B cell (primary cell): ENCODE data around the gene ARHGEF19. TPM values are rescaled to one million over a fixed set of nuclear protein-coding genes. Genes with fewer than 3 reads are reported as not detected.

Source experiments
- ATAC-seq: fragments of 200-7000 bp; cut with Tn5 transposase; one replicate; pipeline ENCODE4 v1.10.0; 2021; ENCODE audit warnings: low read depth, mild to moderate bottlenecking, moderate number of reproducible peaks, moderate library complexity
- CTCF ChIA-PET: fragments of 350-600 bp; sonication (Branson Sonifier 250); formaldehyde crosslinking; loops from one replicate; lab custom pipeline; 2021; ENCODE audit warnings: antibody characterized with exemption, inconsistent platforms; lab: Charles Lee
- POLR2A ChIA-PET: fragments of 350-600 bp; sonication (Branson Sonifier 250); formaldehyde crosslinking; loops from one replicate; lab custom pipeline; 2021; ENCODE audit warnings: antibody characterized with exemption; lab: Charles Lee
- DNase-seq: peaks from one replicate; pipeline ENCODE4 v3.0.0; 2013
- H2AFZ ChIP-seq: 2 replicates; pipeline ENCODE4 v1.6.1; 2012; ENCODE audit warnings: mild to moderate bottlenecking, low read depth, low read length; ENCODE audit not compliant: insufficient read depth, poor library complexity, severe bottlenecking
- H3K27ac ChIP-seq, 2 donors: 1 replicate in 1 of 2; 2 replicates in 1 of 2; pipeline ENCODE4 v1.5.1; 2012 to 2013; ENCODE audit warnings: low read length in 2 of 2, mild to moderate bottlenecking in 2 of 2, moderate library complexity in 1 of 2
- H3K27me3 ChIP-seq, 4 experiments: fragments of 200-600 bp in 1 of 4; sonication (generic) in 1 of 4; replicated peaks in 1 of 4; 1 replicate in 2 of 4; 2 replicates in 2 of 4; pipeline versions ENCODE4 v1.6.1 to v1.7.0; 2013 to 2016; ENCODE audit warnings: low read length in 3 of 4, mild to moderate bottlenecking in 2 of 4, mixed read lengths in 1 of 4, moderate library complexity in 1 of 4; ENCODE audit not compliant: insufficient read depth in 4 of 4, control insufficient read depth in 3 of 4; ENCODE audit errors: control extremely low read depth in 1 of 4
- H3K36me3 ChIP-seq, 2 experiments: replicated peaks in 1 of 2; 1 replicate in 1 of 2; 2 replicates in 1 of 2; pipeline versions ENCODE4 v1.6.1 to v1.7.1; 2013; ENCODE audit warnings: low read length in 1 of 2; ENCODE audit not compliant: insufficient read depth in 2 of 2, control insufficient read depth in 1 of 2; ENCODE audit errors: control extremely low read depth in 1 of 2, extremely low read depth in 1 of 2
- H3K4me1 ChIP-seq, 2 donors: fragments of 200-600 bp in 1 of 2; sonication (generic) in 1 of 2; 1 replicate in 1 of 2; 2 replicates in 1 of 2; pipeline versions ENCODE4 v1.5.1 to v1.6.1; 2013 to 2017; ENCODE audit warnings: low read length in 2 of 2; ENCODE audit not compliant: control insufficient read depth in 2 of 2, insufficient read depth in 2 of 2
- H3K4me2 ChIP-seq: replicated peaks from 2 replicates; pipeline ENCODE3; 2012; ENCODE audit warnings: mild to moderate bottlenecking, low read depth, low read length; ENCODE audit not compliant: poor library complexity, severe bottlenecking
- H3K4me3 ChIP-seq, 5 experiments: fragments of 200-600 bp in 1 of 5; sonication (generic) in 1 of 5; 1 replicate in 3 of 5; 2 replicates in 2 of 5; pipeline versions ENCODE4 v1.5.1 to v1.7.0; 2011 to 2016; ENCODE audit warnings: low read length in 4 of 5, mild to moderate bottlenecking in 4 of 5, low read depth in 2 of 5, control low read depth in 1 of 5, moderate library complexity in 1 of 5; ENCODE audit not compliant: insufficient read depth in 1 of 5; ENCODE audit errors: control extremely low read depth in 1 of 5, extremely low read depth in 1 of 5
- H3K79me2 ChIP-seq: fragments of 200-600 bp; sonication (generic); one replicate; pipeline ENCODE4 v1.6.0; 2016; ENCODE audit warnings: low read length; ENCODE audit not compliant: control insufficient read depth, insufficient read depth
- H3K9ac ChIP-seq: fragments of 200-600 bp; sonication (generic); 2 replicates; pipeline ENCODE4 v1.6.1; 2017; ENCODE audit warnings: mild to moderate bottlenecking, low read length, moderate library complexity
- H3K9me3 ChIP-seq, 3 donors: one replicate each; pipeline versions ENCODE4 v1.6.1 to v1.7.1; 2013; ENCODE audit warnings: low read length in 2 of 3; ENCODE audit not compliant: control insufficient read depth in 2 of 3, insufficient read depth in 1 of 3; ENCODE audit errors: control extremely low read depth in 1 of 3
- H4K20me1 ChIP-seq: 2 replicates; pipeline ENCODE4 v1.6.0; 2012; ENCODE audit warnings: mild to moderate bottlenecking, low read length; ENCODE audit not compliant: insufficient read depth, control insufficient read depth, poor library complexity, severe bottlenecking
- H3K27ac Mint-ChIP-seq: one replicate; pipeline ENCODE4 v1.8.0; 2021; ENCODE audit warnings: mixed read lengths
- H3K27me3 Mint-ChIP-seq: one replicate; pipeline ENCODE4 v1.8.0; 2021; ENCODE audit warnings: mixed read lengths
- H3K4me1 Mint-ChIP-seq: one replicate; pipeline ENCODE4 v1.8.0; 2021; ENCODE audit warnings: mixed read lengths
- H3K4me3 Mint-ChIP-seq: one replicate; pipeline ENCODE4 v1.8.0; 2021; ENCODE audit warnings: mixed read lengths
- H3K9me3 Mint-ChIP-seq: one replicate; pipeline ENCODE4 v1.8.0; 2022; ENCODE audit warnings: mixed read lengths; ENCODE audit not compliant: insufficient read depth
- CTCF ChIP-seq: fragments of 200-600 bp; IDR thresholded peaks from one replicate; pipeline ENCODE4 v1.8.0; 2022; ENCODE audit warnings: antibody characterized with exemption, mild to moderate bottlenecking
- EZH2 ChIP-seq: IDR thresholded peaks from 2 replicates; pipeline ENCODE4 v1.6.1; 2012; ENCODE audit warnings: borderline replicate concordance, low read depth, mild to moderate bottlenecking, moderate library complexity, low read length; ENCODE audit not compliant: insufficient read depth, poor library complexity, severe bottlenecking
- WGBS: methylation state at CpG from one replicate; pipeline ENCODE4 v1.1.5; 2013; ENCODE audit warnings: missing lambda C conversion rate; ENCODE audit not compliant: insufficient coverage; 5-methylcytosine and 5-hydroxymethylcytosine counted together
- intact Hi-C: fragments of 100-400 bp; cut with micrococcal nuclease; formaldehyde crosslinking; loops from one replicate; pipeline ENCODE4 v1.10.0; 2022
- polyA plus RNA-seq: library from polyadenylated mRNA; depleted of rRNA; stranded (reverse); fragments of >200 nt; gene quantifications from 2 replicates; pipeline ENCODE4 v1.2.3, GENCODE V29; 2012
- total RNA-seq, 2 donors: library from RNA; stranded (reverse); fragments of 120-200 nt in 1 of 2; gene quantifications; 1 replicate in 1 of 2; 2 replicates in 1 of 2; pipeline versions ENCODE4 v1.2.3 to v1.2.4, GENCODE V29; 2013 to 2022

ARHGEF19 gene
- total and polyA plus RNA-seq, 2 donors (not counting 1 experiment from before 2014, with no cell fraction given): 13.9 to 20.9 TPM

GRCh38 chr1:16232316-16232710, 19.9 kb upstream of the ARHGEF19 start:
- TF ChIP-seq CTCF (no peak), EZH2 (no peak)
- peaks cover 15% of the 10 kb centered on the region for H3K27me3 Mint-ChIP-seq
- H3K36me3 ChIP-seq: peaks cover 0 to 13% of the 10 kb centered on the region in 2 experiments
- CTCF ChIA-PET: no interaction called here
- peaks cover 0 to 8% (median 0%) of the 10 kb centered on the region in 3 donors for H3K9me3 ChIP-seq
- DNase-seq (no peak), ATAC-seq (no peak)
- H3K79me2 ChIP-seq: no peaks in the 10 kb centered on the region
- H3K4me2 ChIP-seq: no peak overlapping the region
- H3K4me1 ChIP-seq: peaks cover 17 to 26% of the 10 kb centered on the region in 2 donors
- H4K20me1 ChIP-seq: no peaks in the 10 kb centered on the region
- H3K4me3 Mint-ChIP-seq: no peak overlapping the region
- peaks cover 19% of the 10 kb centered on the region for H3K4me1 Mint-ChIP-seq
- no peak overlapping the region for H3K4me3 ChIP-seq
- no peak overlapping the region for H3K27ac ChIP-seq
- H3K27me3 ChIP-seq: peaks cover 0 to 24% (median 8%) of the 10 kb centered on the region in 4 experiments
- no peak overlapping the region for H3K27ac Mint-ChIP-seq
- intact Hi-C loops: loop anchor here (10.0 kb wide), 1 partner anchor 708 kb away; the partner anchor contains the start of genes CASP9 and DNAJC16
- H3K9me3 Mint-ChIP-seq: no peaks in the 10 kb centered on the region
- WGBS: 100% methylated on average over 3 of the region's 5 CpGs
- H2AFZ ChIP-seq: no peak overlapping the region
- H3K9ac ChIP-seq: no peak overlapping the region
- POLR2A ChIA-PET: no interaction called here
